ENCODE results near the gene CILP.
A peak's percentile ranks its signal among the peaks of the same experiment; 100 is the strongest.
"Not testable (repeated sequence)": the region's sequence is repeated elsewhere in the genome, so short reads cannot be mapped to it uniquely, and the experiment has no call there.

The CILP gene

DNA sequence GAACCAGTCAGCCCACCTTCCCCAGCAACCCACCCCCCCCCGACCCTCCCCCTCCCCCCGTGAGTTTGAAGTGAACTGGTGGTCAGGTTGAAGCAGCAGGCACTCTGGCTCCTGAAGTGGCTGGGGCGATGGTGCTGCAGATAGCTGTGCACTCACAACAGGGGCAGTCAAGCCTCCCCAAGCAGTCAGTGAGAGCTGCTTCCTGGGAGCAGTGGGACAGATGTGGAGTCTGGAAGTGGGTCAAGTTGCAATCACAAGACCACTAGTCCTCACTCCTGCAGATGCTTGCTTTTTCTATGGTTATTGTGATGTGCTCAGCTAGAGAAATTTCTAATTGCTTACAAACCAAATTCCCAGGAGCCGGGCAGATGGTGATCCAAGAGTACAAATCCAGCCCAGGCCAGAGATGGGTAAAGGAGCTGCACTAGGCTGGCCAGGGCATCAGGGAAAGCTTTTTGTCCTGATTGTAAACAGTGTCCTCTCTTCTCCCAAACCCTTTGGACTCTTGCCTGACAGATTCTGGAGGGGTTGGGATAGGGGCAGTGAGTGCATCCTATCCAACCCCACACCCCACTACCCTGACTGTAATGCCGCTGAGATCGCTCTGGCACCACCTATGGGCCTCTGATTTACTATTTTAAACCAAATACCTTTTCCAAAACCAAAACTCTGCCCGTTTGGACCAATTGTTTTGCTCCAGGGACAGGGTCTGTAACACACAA is 16.3 kb downstream of the CILP start:
- DNase-seq = no peak

DNA sequence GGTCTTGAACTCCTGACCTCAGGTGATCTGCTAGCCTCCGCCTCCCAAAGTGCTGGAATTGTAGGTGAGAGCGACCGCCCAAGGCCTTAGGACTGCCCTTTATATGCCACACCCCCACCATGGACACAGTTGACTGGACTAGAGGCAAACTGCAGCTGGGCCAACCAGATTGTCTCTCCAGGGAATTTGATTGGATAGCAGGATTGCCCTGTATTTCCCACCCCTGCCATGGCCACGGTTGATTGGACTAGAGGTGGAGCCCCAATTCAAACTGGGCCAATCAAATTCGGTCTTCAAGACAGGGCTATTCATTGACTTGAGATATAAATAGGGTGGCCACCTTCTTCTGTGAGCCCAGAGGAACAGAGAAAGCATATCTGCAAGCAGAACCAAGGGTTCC is 19.3 kb downstream of the CILP start:
- no peak for DNase-seq

DNA sequence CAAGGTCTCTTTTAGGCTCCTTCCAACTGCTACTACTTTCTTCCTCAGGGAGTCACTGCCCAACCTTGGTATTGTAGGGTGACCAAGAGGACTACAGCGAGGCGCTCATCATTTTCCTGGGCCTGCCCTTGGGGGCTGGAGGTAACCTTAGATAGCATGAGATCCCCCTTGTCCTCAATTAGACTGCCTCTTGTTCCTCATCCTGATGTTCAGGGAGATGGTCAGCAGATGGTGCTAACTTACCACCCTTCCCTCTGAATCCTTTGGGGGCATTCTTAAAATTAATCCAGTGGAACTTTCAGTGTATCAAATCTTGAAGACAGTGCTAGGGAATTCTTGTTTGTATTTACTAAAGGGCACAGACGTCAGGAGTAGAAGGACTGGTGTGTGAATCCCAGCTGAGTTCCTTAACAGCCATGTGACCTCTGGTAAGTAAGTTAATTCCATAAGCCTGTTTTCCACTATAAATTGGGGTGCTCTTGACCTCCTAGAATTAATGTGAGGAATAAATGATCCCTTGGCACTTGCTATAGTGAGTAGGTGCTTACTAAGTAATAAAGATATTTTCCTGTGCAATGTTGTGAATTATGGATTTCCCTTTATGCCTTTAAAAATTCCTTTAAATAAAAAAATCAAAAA is 22.1 kb downstream of the CILP start:
- peak; percentile 19 for DNase-seq

DNA sequence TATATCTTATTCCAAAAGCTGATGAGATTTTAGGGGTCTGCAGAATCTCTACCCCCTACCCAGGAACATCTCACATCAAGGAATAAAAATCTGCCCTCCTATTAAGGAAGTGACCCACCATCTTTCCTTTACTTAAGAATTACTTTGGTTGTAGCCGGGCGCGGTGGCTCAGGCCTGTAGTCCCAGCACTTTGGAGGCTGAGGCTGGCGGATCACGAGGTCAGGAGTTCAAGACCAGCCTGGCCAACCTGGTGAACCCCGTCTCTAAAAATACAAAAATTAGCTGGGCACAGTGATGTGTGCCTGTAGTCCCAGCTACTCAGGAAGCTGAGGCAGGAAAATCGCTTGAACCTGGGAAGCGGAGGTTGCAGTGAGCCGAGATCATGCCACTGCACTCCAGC is 22.8 kb downstream of the CILP start:
- not testable (repeated sequence) for DNase-seq

GRCh38 chr15:65184868-65185717 is 26.2 kb downstream of the CILP start, which contains the start of gene CLPX:
CLPX (minus strand) TSS chr15:65185342; CDS start chr15:65185153, 189 bp downstream.
- peak; percentile 97 for DNase-seq

DNA sequence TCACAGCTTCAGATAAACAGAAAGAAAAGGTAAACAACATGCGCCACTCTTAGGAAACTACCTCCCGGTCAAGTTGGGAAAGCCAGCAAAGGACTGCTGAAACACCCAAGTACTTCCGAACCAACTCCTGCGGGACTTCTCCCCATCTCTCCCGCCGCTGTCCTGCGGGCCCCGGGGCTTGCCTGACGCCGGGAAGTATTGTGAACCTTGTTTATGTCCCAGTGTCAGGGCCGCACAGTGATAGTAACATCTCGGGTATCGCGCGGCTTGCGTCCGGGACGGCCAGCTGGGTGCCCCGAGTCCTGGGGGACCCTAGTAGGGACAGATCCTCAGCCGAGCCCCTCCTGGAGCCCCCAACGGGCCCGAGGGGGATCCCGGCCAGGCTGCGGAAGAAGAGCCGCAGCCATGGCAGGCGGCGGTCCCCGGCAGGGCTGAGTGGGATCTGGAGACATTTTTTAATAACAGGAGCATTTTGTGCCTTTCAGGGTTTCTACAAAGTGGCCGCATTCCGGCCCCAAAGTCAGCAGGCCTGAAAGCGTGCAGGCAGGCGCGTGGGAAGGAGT is 26.9 kb downstream of the CILP start:
- DNase-seq = peak; percentile 14

GRCh38 chr15:65183865-65184159 is 27.5 kb downstream of the CILP start:
- DNase-seq = no peak

DNA sequence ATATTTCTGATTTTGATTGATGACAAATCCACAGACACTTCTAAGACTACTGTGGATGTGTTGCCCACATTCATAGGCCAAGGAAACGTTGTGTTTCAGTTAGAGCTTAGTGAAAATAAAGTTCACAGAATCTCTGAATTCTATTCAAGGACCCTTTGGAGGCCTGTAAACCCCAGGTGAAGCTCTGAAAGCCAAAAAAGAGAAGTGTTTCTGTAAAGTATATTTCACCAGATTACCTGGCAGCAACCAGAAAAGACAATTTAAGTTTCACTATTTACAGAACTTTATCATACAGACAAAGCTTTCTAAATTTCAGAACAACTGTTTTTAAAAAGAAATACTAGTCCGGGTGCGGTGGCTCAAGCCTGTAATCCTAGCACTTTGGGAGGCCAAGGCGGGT is 28.7 kb downstream of the CILP start:
- DNase-seq = no peak

GRCh38 chr15:65181582-65182353 is 29.5 kb downstream of the CILP start:
- not testable (repeated sequence) for DNase-seq

DNA sequence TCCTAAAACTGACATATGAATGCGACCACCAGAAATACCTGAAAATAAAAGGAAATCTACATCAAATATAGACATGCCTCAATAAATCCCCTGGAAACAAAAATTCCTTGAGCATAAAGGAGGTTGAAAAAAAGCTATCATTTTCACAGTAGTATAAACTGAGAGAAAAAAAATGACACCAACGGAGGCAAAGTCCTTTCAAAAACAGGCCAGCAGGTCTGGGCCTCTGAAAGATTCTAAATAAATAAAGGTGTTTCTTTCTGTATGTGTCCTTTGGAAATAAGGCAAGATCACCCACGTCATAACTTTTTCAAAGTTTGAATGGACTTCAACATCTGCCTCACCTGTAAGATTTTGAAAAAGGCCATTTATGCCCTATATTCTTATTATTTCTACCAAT is 31.1 kb downstream of the CILP start:
- no peak for DNase-seq

DNA sequence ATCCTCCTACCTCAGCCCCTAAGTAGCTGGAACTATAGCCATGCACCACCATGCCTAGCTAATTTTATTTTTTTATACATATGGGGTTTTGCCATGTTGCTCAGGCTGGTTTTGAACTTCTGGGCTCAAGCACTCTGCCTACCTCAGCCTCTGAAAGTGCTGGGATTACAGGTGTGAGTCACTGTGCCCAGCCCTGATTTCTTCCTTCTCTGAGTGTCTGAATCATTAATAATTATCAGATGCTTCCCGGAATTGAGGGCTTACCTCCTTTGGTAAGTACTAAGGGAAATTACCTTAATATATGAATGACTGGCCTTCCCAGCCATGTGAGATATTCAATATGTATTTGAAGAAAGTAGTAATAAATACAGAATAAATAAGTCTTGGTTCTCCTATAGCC is 33.4 kb downstream of the CILP start:
- no peak for DNase-seq

GRCh38 chr15:65176056-65176455 is 35.2 kb downstream of the CILP start:
- DNase-seq = no peak

- no peak for DNase-seq
These were observed 35.8 kb downstream of the CILP start for GRCh38 chr15:65175511-65175910.

DNA sequence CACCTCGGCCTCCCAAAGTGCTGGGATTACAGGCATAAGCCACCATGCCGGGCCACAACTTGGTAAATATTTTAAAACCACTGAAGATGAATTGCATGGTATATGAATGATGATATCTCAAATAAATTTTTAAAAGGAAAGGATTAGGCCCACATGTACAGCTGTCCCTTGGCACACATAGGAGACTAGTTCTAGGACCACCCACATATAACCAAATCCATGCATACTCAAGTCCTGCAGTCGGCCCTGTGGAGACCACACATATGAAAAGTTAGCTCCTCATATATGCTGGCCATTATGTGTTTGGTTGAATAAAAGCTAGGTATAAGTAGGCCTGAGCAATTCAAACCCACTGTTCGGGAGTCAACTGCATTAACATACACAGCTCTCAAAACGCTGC is 36.8 kb downstream of the CILP start:
- no peak for DNase-seq

GRCh38 chr15:65172531-65172930 is 38.7 kb downstream of the CILP start:
- DNase-seq = no peak

DNA sequence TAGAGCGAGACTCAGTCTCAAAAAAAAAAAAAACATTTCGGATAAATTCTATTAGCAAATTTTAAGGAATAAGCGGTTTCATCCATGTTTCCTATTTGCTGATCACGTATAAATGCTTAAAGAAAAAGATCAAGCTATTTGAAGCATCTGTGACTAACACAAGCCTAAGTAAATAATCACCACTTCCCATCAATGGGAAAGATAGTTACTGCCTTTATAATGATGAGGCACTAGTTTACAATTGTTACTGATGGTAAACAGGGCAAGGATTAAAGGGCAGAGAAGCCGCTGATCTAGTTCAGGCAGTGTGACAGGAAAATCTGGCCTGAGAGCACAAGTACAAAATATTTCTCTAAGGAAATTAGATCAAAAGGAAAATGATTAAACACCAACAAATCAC is 39.8 kb downstream of the CILP start:
- no peak for DNase-seq

DNA sequence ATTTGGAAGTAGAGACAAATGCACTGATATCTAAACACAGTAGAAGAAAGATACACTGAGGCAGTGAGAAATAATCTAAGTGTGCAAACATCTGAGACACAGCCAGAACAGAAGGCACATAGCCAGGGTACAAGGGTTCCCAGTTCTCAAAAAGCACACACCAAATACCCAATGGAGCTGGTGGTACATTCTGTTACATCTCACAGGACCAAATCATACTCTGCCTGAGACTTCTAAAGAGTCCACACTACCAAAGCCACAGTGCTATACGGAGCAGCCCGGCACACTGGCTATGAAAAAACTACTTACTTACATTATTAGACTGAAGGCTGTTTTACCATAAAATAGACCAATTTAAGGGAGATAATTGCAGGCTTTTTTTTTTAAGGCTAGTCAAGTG is 45.4 kb downstream of the CILP start:
- DNase-seq = no peak

DNA sequence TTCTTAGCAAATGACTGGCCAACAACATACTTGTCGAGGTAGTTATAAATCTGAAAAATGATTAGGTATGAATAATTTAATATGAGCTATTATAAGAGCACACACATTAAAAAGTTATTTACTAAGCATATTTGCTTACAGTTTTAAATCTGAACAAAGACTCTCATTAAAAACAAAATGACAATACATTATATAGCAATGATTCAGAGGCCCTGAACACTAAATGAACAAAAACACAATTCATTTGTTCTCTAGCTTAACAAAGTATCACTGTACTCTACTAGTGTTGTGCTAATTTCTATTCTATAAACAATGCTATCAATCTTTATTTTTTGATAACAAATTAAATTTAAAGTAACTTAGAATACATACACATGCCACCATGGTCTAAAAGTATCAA is 47.1 kb downstream of the CILP start:
- no peak for DNase-seq

GRCh38 chr15:65163041-65163440 is 48.2 kb downstream of the CILP start:
- DNase-seq = no peak

DNA sequence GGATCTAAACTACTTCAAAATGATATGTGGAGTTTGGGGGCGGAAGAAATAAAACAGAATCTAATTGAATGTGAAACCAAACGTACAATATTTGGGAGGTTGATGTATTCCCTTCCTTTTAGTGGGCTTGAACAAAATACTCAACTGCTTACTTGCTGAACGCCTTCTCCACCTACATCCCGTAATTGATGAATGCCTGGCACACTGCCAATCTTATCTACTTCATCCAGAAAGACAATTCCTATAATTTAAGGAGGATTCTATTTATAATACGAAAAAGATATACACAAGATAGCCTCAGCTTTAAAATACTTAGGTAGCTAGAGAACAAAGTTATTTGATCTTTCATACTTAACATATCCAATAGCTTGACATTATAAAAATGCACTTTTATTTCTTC is 54.6 kb downstream of the CILP start:
- no peak for DNase-seq

DNA sequence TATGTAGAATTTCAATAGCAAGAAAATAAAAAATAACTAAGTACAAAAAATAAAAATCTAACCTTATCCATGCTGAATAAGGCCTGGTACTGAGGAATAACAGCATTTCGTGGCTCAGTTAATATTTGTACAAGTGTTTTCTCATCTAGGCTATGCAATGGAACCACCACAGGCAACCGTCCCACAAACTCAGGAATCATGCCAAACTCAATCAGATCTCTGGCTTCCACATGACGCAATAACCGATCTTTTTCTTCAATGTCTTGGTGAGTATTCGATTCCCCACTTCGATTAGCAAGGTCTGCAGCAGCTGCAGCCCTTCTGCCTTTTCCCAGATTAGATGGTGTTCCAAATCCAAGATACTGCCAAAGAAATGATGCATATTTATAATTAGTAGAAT is 56.6 kb downstream of the CILP start:
- no peak for DNase-seq

DNA sequence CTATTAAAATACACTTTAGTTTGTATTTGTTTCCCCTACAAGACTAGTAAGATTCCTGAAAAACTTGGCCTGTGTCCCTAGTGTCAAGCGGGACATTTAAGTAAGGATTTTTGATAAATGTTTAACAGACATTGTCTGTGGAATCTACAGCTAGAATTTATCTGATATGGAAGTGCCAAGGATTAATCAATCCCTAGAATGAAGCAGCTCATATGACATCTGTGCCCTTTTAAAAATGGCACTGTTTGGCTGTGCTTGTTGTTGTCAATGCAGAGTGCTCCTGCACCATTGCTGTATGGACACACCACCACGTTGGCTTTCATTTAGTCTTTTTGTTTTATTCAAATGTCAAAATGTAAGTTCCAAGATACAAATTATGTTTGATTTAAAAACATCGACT is 63.4 kb downstream of the CILP start:
- no peak for DNase-seq

GRCh38 chr15:65146438-65146837 is 64.8 kb downstream of the CILP start:
- no peak for DNase-seq

Data from NCI-H1105 (cell line).